OCI-LY7 (cell line): ENCODE measurements around the gene AQR. TPM values are rescaled to one million over a fixed set of nuclear protein-coding genes. Genes with fewer than 3 reads are reported as not detected.
"Not testable (repeated sequence)": the region's sequence is repeated elsewhere in the genome, so short reads cannot be mapped to it uniquely, and the experiment has no call there.

ENCODE experiments used
- BruUV-seq: library from RNA; stranded (reverse); fragments of 400-500 nt; replicated peaks from 2 replicates; lab custom pipeline; 2021; lab: Mats Ljungman, UMichigan
- CTCF ChIA-PET: fragments of 300-600 bp; sonication (Branson Sonifier 250); formaldehyde crosslinking; loops from one replicate; lab custom pipeline; 2022; ENCODE audit warnings: antibody characterized with exemption; ENCODE audit not compliant: unreplicated experiment; lab: Charles Lee
- POLR2A ChIA-PET: fragments of 300-600 bp; sonication (Branson Sonifier 250); formaldehyde crosslinking; loops from one replicate; lab custom pipeline; 2022; ENCODE audit warnings: antibody characterized with exemption; lab: Charles Lee
- DNase-seq: peaks from one replicate; pipeline ENCODE4 v3.0.0-alpha.2; 2015; ENCODE audit warnings: low spot score
- H2AFZ ChIP-seq: fragments of 200-600 bp; sonication (generic), shearing (Covaris generic); 2 replicates; pipeline ENCODE4 v1.6.1; 2014; ENCODE audit warnings: mild to moderate bottlenecking, antibody characterized with exemption, low read length, moderate library complexity
- H3K27ac ChIP-seq: fragments of 200-600 bp; sonication (generic); 2 replicates; pipeline ENCODE4 v1.5.1; 2014; ENCODE audit warnings: mixed run types, low read depth, mild to moderate bottlenecking, moderate library complexity, low read length, inconsistent platforms; ENCODE audit not compliant: poor library complexity, severe bottlenecking
- H3K36me3 ChIP-seq: fragments of 200-600 bp; sonication (generic); 2 replicates; pipeline ENCODE4 v1.6.1; 2014; ENCODE audit warnings: mild to moderate bottlenecking, antibody characterized with exemption, low read length, moderate library complexity, mixed read lengths; ENCODE audit not compliant: insufficient read depth
- H3K4me1 ChIP-seq: fragments of 200-600 bp; sonication (generic); 2 replicates; pipeline ENCODE4 v1.5.1; 2014; ENCODE audit warnings: mild to moderate bottlenecking, low read length; ENCODE audit not compliant: insufficient read depth, poor library complexity, severe bottlenecking
- H3K4me2 ChIP-seq: fragments of 200-600 bp; sonication (generic); 2 replicates; pipeline ENCODE4 v1.6.1; 2014; ENCODE audit warnings: mild to moderate bottlenecking, low read length
- H3K4me3 ChIP-seq: fragments of 200-600 bp; sonication (generic); 2 replicates; pipeline ENCODE4 v1.5.1; 2014; ENCODE audit warnings: mild to moderate bottlenecking, low read depth, low read length; ENCODE audit not compliant: poor library complexity, severe bottlenecking
- H3K79me2 ChIP-seq: fragments of 200-600 bp; sonication (generic); 2 replicates; pipeline ENCODE4 v1.6.1; 2016; ENCODE audit warnings: low read depth, mild to moderate bottlenecking, low read length, moderate library complexity, mixed read lengths; ENCODE audit not compliant: insufficient read depth
- H3K9me2 ChIP-seq: fragments of 200-600 bp; sonication (generic); 2 replicates; pipeline ENCODE4 v1.6.1; 2016; ENCODE audit warnings: mild to moderate bottlenecking, low read length, mixed read lengths; ENCODE audit not compliant: insufficient read depth
- H3K9me3 ChIP-seq: fragments of 200-600 bp; sonication (generic); 2 replicates; pipeline ENCODE4 v1.6.1; 2014; ENCODE audit warnings: mild to moderate bottlenecking, mixed run types, low read length, mixed read lengths
- H4K20me1 ChIP-seq: fragments of 200-600 bp; sonication (generic); 2 replicates; pipeline ENCODE4 v1.6.1; 2014; ENCODE audit warnings: mild to moderate bottlenecking, antibody characterized with exemption, low read length, moderate library complexity, mixed read lengths; ENCODE audit not compliant: insufficient read depth
- EZH2phosphoT487 ChIP-seq: fragments of 200-600 bp; sonication (generic); IDR thresholded peaks from 2 replicates; pipeline ENCODE4 v1.6.1; 2018; ENCODE audit warnings: low read depth, borderline replicate concordance, mild to moderate bottlenecking, mixed run types, antibody characterized with exemption, low read length, moderate library complexity, mixed read lengths
- intact Hi-C: fragments of 100-400 bp; cut with micrococcal nuclease; formaldehyde crosslinking; loops from one replicate; pipeline ENCODE4 v1.10.0; 2022; ENCODE audit not compliant: unreplicated experiment
- total RNA-seq, 2 experiments: library from RNA; depleted of rRNA in 1 of 2; stranded (reverse); fragments of >200 nt in 1 of 2; shearing (Covaris generic) in 1 of 2; gene quantifications; 2 replicates each; pipeline ENCODE4 v1.2.3, GENCODE V29; 2014 to 2022
- TF ChIP-seq, protein P1 (sequence below): fragments of 200-600 bp; sonication (generic); conservative IDR thresholded peaks from 2 replicates; pipeline ENCODE4 v1.5.1; 2014; ENCODE audit warnings: mild to moderate bottlenecking, antibody characterized with exemption, low read length, moderate library complexity, mixed read lengths

The AQR gene
- total RNA-seq, 2 experiments from 2014 or later = 18.5 to 36.4 TPM

DNA sequence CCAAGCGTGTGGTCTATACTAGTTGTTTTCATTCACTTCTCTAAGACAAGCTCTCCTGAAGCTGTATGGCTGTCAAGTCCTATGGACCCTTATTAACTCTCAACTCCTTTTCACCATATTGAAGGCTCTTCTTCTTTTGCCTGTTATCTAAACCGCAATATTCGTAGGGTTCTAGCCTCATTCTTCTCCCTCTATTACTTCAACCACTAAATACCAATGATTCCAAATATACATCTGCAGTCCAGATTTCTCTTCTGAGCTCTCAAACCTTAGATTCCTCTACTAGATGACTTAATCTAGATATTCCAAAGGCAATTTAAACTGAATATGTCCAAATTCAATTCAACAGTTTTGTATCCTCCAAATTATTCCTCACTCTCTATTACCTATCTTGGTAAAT is 24.6 kb downstream of the AQR start:
- no peak overlapping the region for H3K27ac ChIP-seq
- TF ChIP-seq EZH2phosphoT487 = no peak
- TF ChIP-seq, protein P1, sequence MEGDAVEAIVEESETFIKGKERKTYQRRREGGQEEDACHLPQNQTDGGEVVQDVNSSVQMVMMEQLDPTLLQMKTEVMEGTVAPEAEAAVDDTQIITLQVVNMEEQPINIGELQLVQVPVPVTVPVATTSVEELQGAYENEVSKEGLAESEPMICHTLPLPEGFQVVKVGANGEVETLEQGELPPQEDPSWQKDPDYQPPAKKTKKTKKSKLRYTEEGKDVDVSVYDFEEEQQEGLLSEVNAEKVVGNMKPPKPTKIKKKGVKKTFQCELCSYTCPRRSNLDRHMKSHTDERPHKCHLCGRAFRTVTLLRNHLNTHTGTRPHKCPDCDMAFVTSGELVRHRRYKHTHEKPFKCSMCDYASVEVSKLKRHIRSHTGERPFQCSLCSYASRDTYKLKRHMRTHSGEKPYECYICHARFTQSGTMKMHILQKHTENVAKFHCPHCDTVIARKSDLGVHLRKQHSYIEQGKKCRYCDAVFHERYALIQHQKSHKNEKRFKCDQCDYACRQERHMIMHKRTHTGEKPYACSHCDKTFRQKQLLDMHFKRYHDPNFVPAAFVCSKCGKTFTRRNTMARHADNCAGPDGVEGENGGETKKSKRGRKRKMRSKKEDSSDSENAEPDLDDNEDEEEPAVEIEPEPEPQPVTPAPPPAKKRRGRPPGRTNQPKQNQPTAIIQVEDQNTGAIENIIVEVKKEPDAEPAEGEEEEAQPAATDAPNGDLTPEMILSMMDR = no peak
- no peaks in the 10 kb centered on the region for H3K4me1 ChIP-seq
- no peak overlapping the region for H3K4me3 ChIP-seq
- no peak for DNase-seq
- no peaks in the 10 kb centered on the region for H3K9me2 ChIP-seq
- H2AFZ ChIP-seq = no peak overlapping the region
- intact Hi-C loops = no loop called here
- H3K79me2 ChIP-seq = no peaks in the 10 kb centered on the region
- H3K36me3 ChIP-seq = peaks cover 71% of the 10 kb centered on the region
- H3K9me3 ChIP-seq = no peaks in the 10 kb centered on the region
- no TSS peak for BruUV-seq
- no peak overlapping the region for H3K4me2 ChIP-seq
- ChIA-PET POLR2A (interaction anchor here (0.8 to 2.0 kb wide), 4 partner anchors 8 to 128 kb away, joined by 3 to 8 read pairs (median 4); no protein-coding TSS in a partner anchor), CTCF (no interaction called here)
- H4K20me1 ChIP-seq = no peaks in the 10 kb centered on the region

- POLR2A ChIA-PET = interaction anchor here (2.0 kb wide), 1 partner anchor 9 kb away, joined by 8 read pairs; no protein-coding TSS in a partner anchor
Observed at GRCh38 chr15:34943711-34944110, 25.8 kb downstream of the AQR start.

DNA sequence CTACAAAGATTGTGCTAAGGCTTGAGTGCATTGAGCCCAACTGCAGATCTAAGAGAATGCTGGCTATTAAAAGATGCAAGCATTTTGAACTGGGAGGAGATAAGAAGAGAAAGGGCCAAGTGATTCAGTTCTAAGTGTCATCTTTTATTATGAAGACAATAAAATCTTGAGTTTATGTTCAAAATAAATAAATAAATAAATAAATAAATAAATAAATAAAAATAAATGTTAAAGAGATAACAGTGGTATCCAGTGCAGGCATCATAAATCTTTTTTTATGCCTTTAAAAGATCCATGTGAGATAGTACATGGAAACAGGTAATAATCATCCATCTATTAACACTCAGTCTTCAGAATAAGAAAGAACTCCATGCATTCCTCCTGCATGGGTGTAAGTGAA is 26.3 kb downstream of the AQR start:
- H2AFZ ChIP-seq, H3K27ac ChIP-seq, DNase-seq, H3K79me2 ChIP-seq, H3K4me1 ChIP-seq, H3K9me3 ChIP-seq, H3K4me3 ChIP-seq, H3K4me2 ChIP-seq, intact Hi-C loops, H3K9me2 ChIP-seq, BruUV-seq, H4K20me1 ChIP-seq: not testable (repeated sequence)
- POLR2A ChIA-PET = interaction anchor here (2.0 kb wide), 1 partner anchor 9 kb away, joined by 8 read pairs; no protein-coding TSS in a partner anchor
- peaks cover 77% of the 10 kb centered on the region for H3K36me3 ChIP-seq
- CTCF ChIA-PET = interaction anchor here (1.1 kb wide), 1 partner anchor 26 kb away, joined by 4 read pairs; the partner anchor contains the start of gene AQR

More at GRCh38 chr15:34943711-34944110, 25.8 kb downstream of the AQR start:
- H3K27ac ChIP-seq = no peak overlapping the region
- CTCF ChIA-PET = interaction anchor here (1.1 kb wide), 1 partner anchor 25 kb away, joined by 4 read pairs; the partner anchor contains the start of gene AQR
- no TSS peak for BruUV-seq
- H3K79me2 ChIP-seq = no peaks in the 10 kb centered on the region
- H3K4me1 ChIP-seq = no peaks in the 10 kb centered on the region
- peaks cover 77% of the 10 kb centered on the region for H3K36me3 ChIP-seq
- no peak for DNase-seq
- no peaks in the 10 kb centered on the region for H4K20me1 ChIP-seq
- no peaks in the 10 kb centered on the region for H3K9me2 ChIP-seq
- H3K9me3 ChIP-seq = no peaks in the 10 kb centered on the region
- H2AFZ ChIP-seq = no peak overlapping the region
- intact Hi-C loops = no loop called here
- no peak overlapping the region for H3K4me2 ChIP-seq
- no peak for TF ChIP-seq EZH2phosphoT487
- TF ChIP-seq, protein P1 = no peak
- H3K4me3 ChIP-seq = no peak overlapping the region
